Transverse colon (tissue), 4 donors: Measurements from ENCODE around the gene TSPAN9. TPM values are rescaled to one million over a fixed set of nuclear protein-coding genes. Genes with fewer than 3 reads are reported as not detected.

Experiments
- DNase-seq: peaks from one replicate; pipeline ENCODE4 v3.0.0-alpha.2; 2019
- H3K27ac ChIP-seq, 4 donors: fragments of 200-600 bp; sonication (generic); 2 replicates each; pipeline ENCODE4 v1.5.1; 2016 to 2018; ENCODE audit warnings: inconsistent platforms in 4 of 4
- H3K27me3 ChIP-seq: fragments of 200-600 bp; sonication (generic); 2 replicates; pipeline ENCODE4 v1.5.1; 2017; ENCODE audit warnings: inconsistent platforms
- H3K36me3 ChIP-seq, 4 donors: fragments of 200-600 bp; sonication (generic); 2 replicates each; pipeline ENCODE4 v1.5.1; 2017 to 2019; ENCODE audit warnings: inconsistent platforms in 4 of 4
- H3K4me1 ChIP-seq, 4 donors: fragments of 200-600 bp; sonication (generic); 2 replicates each; pipeline ENCODE4 v1.5.1; 2017 to 2020; ENCODE audit warnings: inconsistent platforms in 4 of 4
- H3K4me3 ChIP-seq, 4 donors: fragments of 200-600 bp; sonication (generic); 1 replicate in 1 of 4; 2 replicates in 3 of 4; pipeline versions ENCODE4 v1.5.1 to v1.6.1; 2017 to 2019; ENCODE audit warnings: inconsistent platforms in 4 of 4
- H3K9me3 ChIP-seq, 2 donors: fragments of 200-600 bp; sonication (generic); 2 replicates each; pipeline ENCODE4 v1.5.1; 2017 to 2019; ENCODE audit warnings: inconsistent platforms in 2 of 2
- CTCF ChIP-seq, 5 experiments: fragments of 200-600 bp in 3 of 5; fragments of 450-650 bp in 2 of 5; sonication (generic) in 3 of 5; IDR thresholded peaks; 1 replicate in 2 of 5; 2 replicates in 3 of 5; pipeline ENCODE4 v1.5.1; 2016 to 2017; ENCODE audit warnings: antibody characterized with exemption in 5 of 5, inconsistent platforms in 3 of 5, mild to moderate bottlenecking in 2 of 5, moderate library complexity in 1 of 5
- EP300 ChIP-seq: sonication (generic); formaldehyde crosslinking; IDR thresholded peaks from one replicate; pipeline ENCODE4 v1.6.1; 2017; ENCODE audit warnings: antibody characterized with exemption, low read depth
- POLR2A ChIP-seq: fragments of 450-650 bp; IDR thresholded peaks from one replicate; pipeline ENCODE4 v1.6.1; 2016; ENCODE audit warnings: antibody characterized with exemption, mild to moderate bottlenecking, moderate library complexity
- POLR2AphosphoS5 ChIP-seq, 3 donors: sonication (generic); formaldehyde crosslinking; IDR thresholded peaks; one replicate each; pipeline ENCODE4 v1.6.1; 2016; ENCODE audit warnings: antibody characterized with exemption in 3 of 3
- WGBS, 2 donors: methylation state at CpG; one replicate each; pipeline ENCODE4 v1.1.5; 2018; ENCODE audit warnings: low coverage in 1 of 2; 5-methylcytosine and 5-hydroxymethylcytosine counted together
- in situ Hi-C, 4 donors: fragments of 200-750 bp; cut with MboI; loops; one replicate each; pipeline versions ENCODE4 v1.15.0 to v1.15.1; 2017; ENCODE audit warnings: low sequenced_read_pairs in 3 of 4, low pct_ligation_motif_present in 1 of 4, low pct_unique_long_range_greater_than_20kb in 1 of 4
- intact Hi-C: fragments of 100-400 bp; cut with DNase I; formaldehyde crosslinking; loops from one replicate; pipeline ENCODE4 v1.15.1; 2023; ENCODE audit warnings: low total_unique reads
- total RNA-seq, 4 donors: library from RNA; depleted of rRNA; stranded (reverse); fragments of >200 nt; gene quantifications; one replicate each; pipeline ENCODE4 v1.1.0, GENCODE V29; 2016

The TSPAN9 gene
- total RNA-seq, 4 donors from 2014 or later: 4.2 to 9.3 (median 6.1) TPM

GRCh38 chr12:3140284-3140683, 63.1 kb downstream of the TSPAN9 start:
- no peaks in the 10 kb centered on the region for H3K9me3 ChIP-seq
- in situ Hi-C loops (loop anchor here in 1 of 4 donors (25.0 kb wide), 1 partner anchor 122 kb away; no protein-coding TSS in a partner anchor), intact Hi-C loops (no loop called here)
- H3K4me3 ChIP-seq: no peak overlapping the region
- 83 to 94% methylated on average over 6 to 9 of the region's 9 CpGs for WGBS, 2 donors
- H3K4me1 ChIP-seq: peaks cover 0 to 4% (median 2%) of the 10 kb centered on the region in 4 donors
- no peak for TF ChIP-seq CTCF (IDR thresholded peaks at IDR 0.05)
- TF ChIP-seq POLR2A: no peak
- TF ChIP-seq EP300: no peak
- TF ChIP-seq POLR2AphosphoS5 (IDR thresholded peaks at IDR 0.05): no peak
- H3K27me3 ChIP-seq: no peaks in the 10 kb centered on the region
- no peak overlapping the region for H3K27ac ChIP-seq
- DNase-seq: no peak
- no peaks in the 10 kb centered on the region for H3K36me3 ChIP-seq

- H3K9me3 ChIP-seq: no peaks in the 10 kb centered on the region
- no peaks in the 10 kb centered on the region for H3K27me3 ChIP-seq
- no peak for TF ChIP-seq EP300
- no peak for TF ChIP-seq POLR2A
- no peak for TF ChIP-seq POLR2AphosphoS5 (IDR thresholded peaks at IDR 0.05)
- TF ChIP-seq CTCF (IDR thresholded peaks at IDR 0.05): no peak
- no peak overlapping the region for H3K27ac ChIP-seq
- in situ Hi-C loops: loop anchor here in 1 of 4 donors (25.0 kb wide), 1 partner anchor 121 kb away; no protein-coding TSS in a partner anchor
- WGBS, 2 donors: 82% methylated on average over 25 of the region's 25 CpGs; no CpG with 5 or more reads in 1 of the 2 donors
- intact Hi-C loops: no loop called here
- H3K36me3 ChIP-seq: no peaks in the 10 kb centered on the region
- no peak for DNase-seq
- peaks cover 0 to 4% (median 2%) of the 10 kb centered on the region in 4 donors for H3K4me1 ChIP-seq
- H3K4me3 ChIP-seq: no peak overlapping the region
These were observed 64.5 kb downstream of the TSPAN9 start for GRCh38 chr12:3141339-3142321.

- no peak overlapping the region for H3K27ac ChIP-seq
- no peak overlapping the region for H3K4me3 ChIP-seq
- no peaks in the 10 kb centered on the region for H3K27me3 ChIP-seq
- TF ChIP-seq EP300: no peak
- TF ChIP-seq POLR2AphosphoS5 (IDR thresholded peaks at IDR 0.05): no peak
- TF ChIP-seq POLR2A: no peak
- no peak for TF ChIP-seq CTCF (IDR thresholded peaks at IDR 0.05)
- DNase-seq: no peak
- 88 to 96% methylated on average over 9 to 14 of the region's 14 CpGs for WGBS, 2 donors
- intact Hi-C loops (no loop called here), in situ Hi-C loops (loop anchor here in 1 of 4 donors (25.0 kb wide), 1 partner anchor 120 kb away; no protein-coding TSS in a partner anchor)
- no peaks in the 10 kb centered on the region for H3K36me3 ChIP-seq
- H3K9me3 ChIP-seq: no peaks in the 10 kb centered on the region
- H3K4me1 ChIP-seq: peaks cover 0 to 3% (median 0%) of the 10 kb centered on the region in 4 donors
These were observed 65.2 kb downstream of the TSPAN9 start for GRCh38 chr12:3142386-3142785.

- intact Hi-C loops (no loop called here), in situ Hi-C loops (loop anchor here in 1 of 4 donors (25.0 kb wide), 1 partner anchor 118 kb away; no protein-coding TSS in a partner anchor)
- H3K36me3 ChIP-seq: no peaks in the 10 kb centered on the region
- DNase-seq: no peak
- no peaks in the 10 kb centered on the region for H3K27me3 ChIP-seq
- no peak overlapping the region for H3K4me3 ChIP-seq
- H3K27ac ChIP-seq: no peak overlapping the region
- TF ChIP-seq POLR2AphosphoS5 (IDR thresholded peaks at IDR 0.05) (no peak), CTCF (IDR thresholded peaks at IDR 0.05) (no peak), POLR2A (no peak), EP300 (no peak)
- WGBS, 2 donors: 92% methylated on average over 7 of the region's 7 CpGs; no CpG with 5 or more reads in 1 of the 2 donors
- peaks cover 0 to 2% (median 0%) of the 10 kb centered on the region in 4 donors for H3K4me1 ChIP-seq
- no peaks in the 10 kb centered on the region for H3K9me3 ChIP-seq
These were observed 67.3 kb downstream of the TSPAN9 start for GRCh38 chr12:3144495-3144894.
